GM12878 (cell line): ENCODE results near the gene ADK. TPM values are rescaled to one million over a fixed set of nuclear protein-coding genes. Genes with fewer than 3 reads are reported as not detected.

ENCODE experiments used
- LARP7 ChIP-seq: fragments of 450-650 bp; IDR thresholded peaks from 2 replicates; pipeline ENCODE4 v1.6.1; 2017; ENCODE audit warnings: mild to moderate bottlenecking
- NBN ChIP-seq: fragments of 450-650 bp; IDR thresholded peaks from 2 replicates; pipeline ENCODE4 v1.6.1; 2016
- SMAD5 ChIP-seq: IDR thresholded peaks from 2 replicates; pipeline ENCODE4 v1.6.1; 2016; ENCODE audit warnings: antibody characterized with exemption, low read depth
- ZNF592 ChIP-seq: fragments of 450-650 bp; IDR thresholded peaks from 2 replicates; pipeline ENCODE4 v1.6.1; 2017; ENCODE audit warnings: mild to moderate bottlenecking, moderate library complexity
- polyA plus RNA-seq, 11 experiments: library from polyadenylated mRNA; depleted of rRNA in 4 of 11; unstranded in 6 of 11; stranded (reverse) in 5 of 11; fragments of >200 nt; fragmentation: Nextera tagmentation in 4 of 11; fragmentation: Illumina TruSeq in 1 of 11; extraction: Ambion mirVana in 4 of 11; extraction: Trizol in 1 of 11; gene quantifications; 1 replicate in 1 of 11; 2 replicates in 10 of 11; pipeline versions ENCODE4 v1.2.1 to v1.2.3, GENCODE V29; 2011 to 2016; ENCODE audit warnings: inconsistent platforms in 2 of 11, missing spikeins in 2 of 11, low read depth in 1 of 11
- total RNA-seq, 4 experiments: library from RNA; depleted of rRNA in 3 of 4; stranded (reverse); fragments of >200 nt in 3 of 4; fragmentation: Illumina TruSeq in 1 of 4; extraction: Trizol in 1 of 4; gene quantifications; 2 replicates each; pipeline versions ENCODE4 v1.2.1 to v1.2.3, GENCODE V29; 2013 to 2021
- TF ChIP-seq, protein P1 (sequence below): IDR thresholded peaks from 2 replicates; pipeline ENCODE4 v1.6.1; 2011; ENCODE audit warnings: mild to moderate bottlenecking, low read depth, low read length, moderate library complexity; ENCODE audit not compliant: insufficient replicate concordance
- TF ChIP-seq, protein P2 (sequence below): IDR thresholded peaks from 2 replicates; pipeline ENCODE4 v1.6.1; 2011; ENCODE audit warnings: low read depth, low read length, improper control_type of control experiment, borderline replicate concordance

ADK gene
- total and polyA plus RNA-seq, 10 of the 15 experiments (the other 5 are each of a cell fraction or from before 2014, with no cell fraction given), result 42.0 to 151 (median 81.6) TPM

GRCh38 chr10:74415146-74415839, 264.3 kb downstream of the ADK start (continued):
- TF ChIP-seq, protein P1, sequence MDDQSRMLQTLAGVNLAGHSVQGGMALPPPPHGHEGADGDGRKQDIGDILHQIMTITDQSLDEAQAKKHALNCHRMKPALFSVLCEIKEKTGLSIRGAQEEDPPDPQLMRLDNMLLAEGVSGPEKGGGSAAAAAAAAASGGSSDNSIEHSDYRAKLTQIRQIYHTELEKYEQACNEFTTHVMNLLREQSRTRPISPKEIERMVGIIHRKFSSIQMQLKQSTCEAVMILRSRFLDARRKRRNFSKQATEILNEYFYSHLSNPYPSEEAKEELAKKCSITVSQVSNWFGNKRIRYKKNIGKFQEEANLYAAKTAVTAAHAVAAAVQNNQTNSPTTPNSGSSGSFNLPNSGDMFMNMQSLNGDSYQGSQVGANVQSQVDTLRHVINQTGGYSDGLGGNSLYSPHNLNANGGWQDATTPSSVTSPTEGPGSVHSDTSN, result no peak
- TF ChIP-seq, protein P2, sequence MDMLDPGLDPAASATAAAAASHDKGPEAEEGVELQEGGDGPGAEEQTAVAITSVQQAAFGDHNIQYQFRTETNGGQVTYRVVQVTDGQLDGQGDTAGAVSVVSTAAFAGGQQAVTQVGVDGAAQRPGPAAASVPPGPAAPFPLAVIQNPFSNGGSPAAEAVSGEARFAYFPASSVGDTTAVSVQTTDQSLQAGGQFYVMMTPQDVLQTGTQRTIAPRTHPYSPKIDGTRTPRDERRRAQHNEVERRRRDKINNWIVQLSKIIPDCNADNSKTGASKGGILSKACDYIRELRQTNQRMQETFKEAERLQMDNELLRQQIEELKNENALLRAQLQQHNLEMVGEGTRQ, result no peak
- TF ChIP-seq LARP7 (no peak), ZNF592 (no peak), SMAD5 (no peak), NBN (no peak)
